22Rv1 (cell line): ENCODE measurements around the gene IGSF3.

ENCODE experiments used
- CTCF ChIP-seq: fragments of 450-650 bp; IDR thresholded peaks from 2 replicates; pipeline ENCODE4 v1.5.1; 2017; ENCODE audit warnings: mild to moderate bottlenecking
- ZFX ChIP-seq: fragments of 450-650 bp; IDR thresholded peaks from 2 replicates; pipeline ENCODE4 v1.6.1; 2017; ENCODE audit warnings: antibody characterized with exemption, borderline replicate concordance

- TF ChIP-seq CTCF (no peak), ZFX (no peak)
Measured at GRCh38 chr1:116679828-116680628, 12.5 kb upstream of the IGSF3 start.
